Stimulated activated naive B cell treated with anti-CD40 and anti-IgM and Interleukin-4, amounts not matched to agents 10 μg/mL and 1 μg/mL and 100 μg/mL, for 72 hours (primary cell): ENCODE data around the gene PRKCA.

Experiments
- ATAC-seq, 2 donors: fragments of 150-1000 bp; cut with Tn5 transposase; replicated peaks; 2 replicates each; pipeline ENCODE4 v1.10.0; 2021; ENCODE audit warnings: moderate library complexity in 1 of 2
- DNase-seq: peaks from one replicate; pipeline ENCODE4 v3.0.0; 2021
- H3K27ac Mint-ChIP-seq: one replicate; pipeline ENCODE4 v1.8.0; 2022; ENCODE audit warnings: mild to moderate bottlenecking, mixed read lengths
- H3K27me3 Mint-ChIP-seq, 2 donors: one replicate each; pipeline ENCODE4 v1.8.0; 2022; ENCODE audit warnings: mixed read lengths in 2 of 2
- H3K36me3 Mint-ChIP-seq, 2 donors: one replicate each; pipeline ENCODE4 v1.8.0; 2022; ENCODE audit warnings: mixed read lengths in 2 of 2, mild to moderate bottlenecking in 1 of 2
- H3K4me1 Mint-ChIP-seq, 2 donors: one replicate each; pipeline ENCODE4 v1.8.0; 2022; ENCODE audit warnings: mixed read lengths in 2 of 2, mild to moderate bottlenecking in 1 of 2
- H3K4me3 Mint-ChIP-seq, 2 donors: one replicate each; pipeline ENCODE4 v1.8.0; 2022; ENCODE audit warnings: mild to moderate bottlenecking in 2 of 2, mixed read lengths in 2 of 2, moderate library complexity in 1 of 2
- H3K9me3 Mint-ChIP-seq, 2 donors: one replicate each; pipeline ENCODE4 v1.8.0; 2022; ENCODE audit warnings: mixed read lengths in 2 of 2, mild to moderate bottlenecking in 1 of 2

Gene PRKCA

GRCh38 chr17:66541461-66542128 is 239.2 kb downstream of the PRKCA start:
- peaks cover 15 to 38% of the 10 kb centered on the region in 2 donors for H3K4me1 Mint-ChIP-seq
- peak overlapping the region in 1 of 2 donors; percentile 16 for H3K4me3 Mint-ChIP-seq
- ATAC-seq = peak; percentile 83 to 85

GRCh38 chr17:66542129-66542966 is 239.9 kb downstream of the PRKCA start:
- Mint-ChIP-seq H3K27ac (peak overlapping the region; percentile 22), H3K36me3 (no peaks in the 10 kb centered on the region), H3K9me3 (peaks cover 11 to 12% of the 10 kb centered on the region in 2 donors), H3K4me1 (peaks cover 15 to 34% of the 10 kb centered on the region in 2 donors), H3K4me3 (peak overlapping the region; percentile 5 to 60), H3K27me3 (no peaks in the 10 kb centered on the region)
- DNase-seq (peak; percentile 34), ATAC-seq (peak; percentile 90)

More at GRCh38 chr17:66541461-66542128, 239.2 kb downstream of the PRKCA start:
- H3K9me3 Mint-ChIP-seq = peaks cover 4 to 6% of the 10 kb centered on the region in 2 donors
- H3K27ac Mint-ChIP-seq = peak overlapping the region; percentile 76
- no peaks in the 10 kb centered on the region for H3K36me3 Mint-ChIP-seq
- no peaks in the 10 kb centered on the region for H3K27me3 Mint-ChIP-seq
- peak; percentile 49 for DNase-seq

GRCh38 chr17:66542967-66543520 is 240.6 kb downstream of the PRKCA start:
- ATAC-seq = no peak
- H3K27ac Mint-ChIP-seq = no peak overlapping the region

DNA sequence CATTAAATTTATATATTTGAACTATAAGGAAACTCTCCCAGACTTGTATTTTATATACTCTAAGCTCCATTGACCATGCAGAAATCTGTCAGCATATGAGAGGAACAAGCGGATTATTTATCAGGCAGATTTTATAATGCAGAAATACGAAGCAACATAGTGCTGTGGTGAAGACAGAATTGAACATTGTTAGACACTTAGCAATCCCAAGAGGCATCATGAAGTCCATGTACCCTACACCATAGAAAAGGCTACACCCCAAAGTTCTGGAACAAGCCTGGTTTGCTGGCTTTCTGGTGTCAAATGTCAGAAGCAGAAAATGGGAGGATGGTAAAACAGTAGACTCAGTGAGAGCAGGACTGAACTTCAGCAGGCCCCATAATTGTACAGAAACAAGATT is 241.1 kb downstream of the PRKCA start:
- Mint-ChIP-seq H3K36me3 (no peaks in the 10 kb centered on the region), H3K27me3 (no peaks in the 10 kb centered on the region), H3K4me3 (no peak overlapping the region), H3K4me1 (peaks cover 12 to 30% of the 10 kb centered on the region in 2 donors), H3K27ac (no peak overlapping the region), H3K9me3 (peaks cover 11 to 12% of the 10 kb centered on the region in 2 donors)
- no peak for ATAC-seq
- DNase-seq = no peak

More at GRCh38 chr17:66542967-66543520, 240.6 kb downstream of the PRKCA start:
- no peak overlapping the region for H3K4me3 Mint-ChIP-seq
- peaks cover 12 to 30% of the 10 kb centered on the region in 2 donors for H3K4me1 Mint-ChIP-seq
- no peaks in the 10 kb centered on the region for H3K27me3 Mint-ChIP-seq
- DNase-seq = no peak
- peaks cover 11 to 12% of the 10 kb centered on the region in 2 donors for H3K9me3 Mint-ChIP-seq
- no peaks in the 10 kb centered on the region for H3K36me3 Mint-ChIP-seq

GRCh38 chr17:66545918-66546317 is 243.5 kb downstream of the PRKCA start:
- no peaks in the 10 kb centered on the region for H3K36me3 Mint-ChIP-seq
- peaks cover 10 to 22% of the 10 kb centered on the region in 2 donors for H3K4me1 Mint-ChIP-seq
- no peak for DNase-seq
- H3K9me3 Mint-ChIP-seq = peaks cover 11 to 12% of the 10 kb centered on the region in 2 donors
- no peak overlapping the region for H3K27ac Mint-ChIP-seq
- no peaks in the 10 kb centered on the region for H3K27me3 Mint-ChIP-seq
- H3K4me3 Mint-ChIP-seq = no peak overlapping the region
- no peak for ATAC-seq

GRCh38 chr17:66547151-66547865 is 244.9 kb downstream of the PRKCA start:
- no peak for DNase-seq
- Mint-ChIP-seq H3K27me3 (no peaks in the 10 kb centered on the region), H3K4me1 (peaks cover 2 to 8% of the 10 kb centered on the region in 2 donors), H3K36me3 (no peaks in the 10 kb centered on the region), H3K9me3 (peaks cover 10 to 12% of the 10 kb centered on the region in 2 donors), H3K27ac (no peak overlapping the region), H3K4me3 (no peak overlapping the region)
- no peak for ATAC-seq

GRCh38 chr17:66548158-66548557 is 245.7 kb downstream of the PRKCA start:
- no peak for DNase-seq
- Mint-ChIP-seq H3K9me3 (peaks cover 8 to 12% of the 10 kb centered on the region in 2 donors), H3K4me3 (no peak overlapping the region), H3K36me3 (no peaks in the 10 kb centered on the region), H3K4me1 (no peaks in the 10 kb centered on the region), H3K27me3 (no peaks in the 10 kb centered on the region), H3K27ac (no peak overlapping the region)
- ATAC-seq = no peak

GRCh38 chr17:66548659-66549310 is 246.4 kb downstream of the PRKCA start:
- Mint-ChIP-seq H3K27me3 (no peaks in the 10 kb centered on the region), H3K36me3 (no peaks in the 10 kb centered on the region), H3K9me3 (peaks cover 8 to 12% of the 10 kb centered on the region in 2 donors), H3K4me3 (no peak overlapping the region), H3K4me1 (no peaks in the 10 kb centered on the region), H3K27ac (no peak overlapping the region)
- DNase-seq = no peak
- no peak for ATAC-seq

GRCh38 chr17:66549311-66549704 is 246.9 kb downstream of the PRKCA start:
- no peak overlapping the region for H3K27ac Mint-ChIP-seq
- peaks cover 8 to 12% of the 10 kb centered on the region in 2 donors for H3K9me3 Mint-ChIP-seq
- ATAC-seq (no peak), DNase-seq (no peak)
- no peaks in the 10 kb centered on the region for H3K36me3 Mint-ChIP-seq
- no peaks in the 10 kb centered on the region for H3K4me1 Mint-ChIP-seq
- H3K27me3 Mint-ChIP-seq = no peaks in the 10 kb centered on the region
- no peak overlapping the region for H3K4me3 Mint-ChIP-seq

GRCh38 chr17:66549731-66550207 is 247.4 kb downstream of the PRKCA start:
- no peaks in the 10 kb centered on the region for H3K27me3 Mint-ChIP-seq
- no peaks in the 10 kb centered on the region for H3K36me3 Mint-ChIP-seq
- H3K4me1 Mint-ChIP-seq = no peaks in the 10 kb centered on the region
- DNase-seq = no peak
- no peak overlapping the region for H3K4me3 Mint-ChIP-seq
- no peak overlapping the region for H3K27ac Mint-ChIP-seq
- peaks cover 8 to 12% of the 10 kb centered on the region in 2 donors for H3K9me3 Mint-ChIP-seq
- ATAC-seq = no peak

- Mint-ChIP-seq H3K27ac (no peak overlapping the region), H3K4me1 (no peaks in the 10 kb centered on the region), H3K4me3 (no peak overlapping the region), H3K27me3 (no peaks in the 10 kb centered on the region), H3K36me3 (no peaks in the 10 kb centered on the region), H3K9me3 (peaks cover 3 to 4% of the 10 kb centered on the region in 2 donors)
- ATAC-seq = no peak
- DNase-seq = no peak
These were observed 249.4 kb downstream of the PRKCA start for GRCh38 chr17:66551839-66552238.

- no peaks in the 10 kb centered on the region for H3K4me1 Mint-ChIP-seq
- no peak overlapping the region for H3K4me3 Mint-ChIP-seq
- DNase-seq = no peak
- no peak for ATAC-seq
- H3K9me3 Mint-ChIP-seq = no peaks in the 10 kb centered on the region
- no peaks in the 10 kb centered on the region for H3K27me3 Mint-ChIP-seq
- H3K27ac Mint-ChIP-seq = no peak overlapping the region
- no peaks in the 10 kb centered on the region for H3K36me3 Mint-ChIP-seq
These were observed 250.0 kb downstream of the PRKCA start for GRCh38 chr17:66552371-66552770.

- Mint-ChIP-seq H3K4me1 (no peaks in the 10 kb centered on the region), H3K9me3 (no peaks in the 10 kb centered on the region), H3K27me3 (no peaks in the 10 kb centered on the region), H3K36me3 (no peaks in the 10 kb centered on the region), H3K4me3 (no peak overlapping the region), H3K27ac (no peak overlapping the region)
- no peak for DNase-seq
- no peak for ATAC-seq
These were observed 253.2 kb downstream of the PRKCA start for GRCh38 chr17:66555605-66556004.
